HG03066 (cell line): ENCODE data around the gene JADE2.

ENCODE experiments used
- ATAC-seq: cut with Tn5 transposase; IDR thresholded peaks from one replicate; pipeline ENCODE4 v1.9.1; 2021; ENCODE audit warnings: low read depth; ENCODE audit not compliant: unreplicated experiment

The JADE2 gene

DNA sequence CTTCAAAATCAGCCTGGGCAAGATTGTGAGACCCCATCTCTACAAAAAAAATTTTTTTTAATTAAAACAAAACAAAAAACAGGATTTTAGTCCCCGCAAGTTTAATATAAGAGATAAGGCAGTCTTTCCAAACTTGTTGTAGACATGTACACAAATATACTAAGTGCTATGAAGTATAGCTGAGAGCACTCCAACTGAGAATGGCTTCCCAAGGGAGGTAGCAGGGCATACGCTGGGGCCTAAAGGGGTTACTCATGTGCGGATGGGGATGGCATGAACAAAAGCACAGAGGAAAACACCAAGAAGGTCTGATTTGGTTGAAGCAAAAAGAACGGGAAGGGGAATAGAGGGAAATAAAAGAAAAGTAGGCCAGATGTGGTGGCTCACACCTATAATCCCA, 86.0 kb downstream of the JADE2 start:
- ATAC-seq, result no peak

DNA sequence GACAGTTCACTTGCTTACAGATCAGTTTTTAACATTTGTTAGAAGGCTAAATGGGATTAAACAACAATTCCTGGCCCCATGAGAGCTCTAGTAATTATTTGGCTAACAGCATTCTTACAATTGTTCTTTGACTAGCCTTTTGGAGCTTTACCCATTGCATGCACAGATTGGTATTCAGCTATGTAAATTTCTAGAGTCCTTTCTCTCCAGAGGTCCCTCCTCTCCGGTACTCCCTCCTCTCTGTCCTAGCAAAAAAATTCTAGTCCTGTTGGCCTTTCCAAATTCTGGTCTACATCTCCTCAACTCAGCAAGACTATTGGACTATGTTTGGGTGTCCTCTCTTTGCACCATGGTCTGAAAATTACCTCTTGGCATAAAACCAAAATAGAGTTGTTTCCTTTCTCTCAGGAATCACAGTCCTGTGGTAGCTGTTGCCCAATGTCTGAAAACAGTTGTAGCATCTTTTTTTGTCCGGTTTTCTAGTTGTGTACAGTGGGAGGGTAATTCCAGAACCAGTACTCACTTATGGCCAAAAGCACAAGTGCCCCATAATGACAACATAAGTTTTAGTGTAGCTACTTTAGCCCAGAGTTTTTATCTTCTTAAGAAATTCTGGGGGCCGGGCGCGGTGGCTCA, 89.1 kb downstream of the JADE2 start:
- no peak for ATAC-seq

DNA sequence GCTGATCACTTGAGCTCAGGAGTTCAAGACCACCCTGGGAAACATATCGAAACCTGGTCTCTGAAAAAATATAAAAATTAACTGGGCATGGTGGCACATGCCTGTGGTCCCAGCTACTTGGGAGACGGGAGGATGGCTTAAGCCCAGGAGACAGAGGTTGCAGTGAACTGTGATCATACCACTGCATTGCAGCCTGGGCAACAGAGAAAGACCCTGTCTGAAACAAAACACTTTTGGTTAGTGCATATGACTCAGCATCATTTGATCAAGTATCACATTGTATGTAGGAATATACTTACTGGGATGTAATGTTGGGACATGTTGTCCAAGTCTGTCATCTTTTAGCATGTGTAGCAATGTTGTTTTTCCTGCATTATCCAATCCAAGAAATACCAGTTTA, 95.2 kb downstream of the JADE2 start:
- ATAC-seq, result no peak

- ATAC-seq, result no peak
These were observed 100.1 kb downstream of the JADE2 start for GRCh38 chr5:134625559-134625958.

DNA sequence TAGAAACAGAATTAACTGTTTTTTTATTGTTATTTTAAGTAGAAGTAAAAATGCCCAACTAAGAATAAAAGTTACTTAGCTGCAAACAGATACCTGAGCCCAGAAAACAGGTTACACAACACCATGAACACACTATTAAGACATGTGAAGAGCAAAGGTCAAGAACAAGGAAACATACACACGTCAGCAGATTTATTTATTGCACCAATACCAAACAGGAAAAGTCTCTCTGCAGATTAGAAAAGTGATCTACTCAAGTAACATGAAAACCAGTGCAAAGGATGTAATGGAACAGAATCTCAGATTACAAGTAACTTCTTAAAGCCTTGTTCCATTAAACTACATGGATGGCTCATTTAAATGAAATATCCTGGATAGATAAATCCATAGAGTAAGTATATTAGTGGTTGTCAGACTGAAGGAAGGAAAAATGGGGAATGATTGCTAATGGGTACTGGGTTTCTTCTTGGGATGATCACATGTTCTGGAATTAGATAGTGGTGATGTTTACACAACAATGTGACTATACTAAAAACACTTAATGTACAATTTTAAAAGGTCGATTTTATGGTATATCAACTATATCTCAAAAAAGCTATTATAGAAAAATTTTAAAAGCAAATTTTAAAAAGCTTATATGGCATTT, 101.0 kb downstream of the JADE2 start:
- ATAC-seq, result no peak
